ENCODE measurements around the gene BMPR2.

Gene BMPR2

GRCh38 chr2:202608142-202608852 lies 232.2 kb downstream of the BMPR2 start:
- no peaks in the 10 kb centered on the region for H3K9me3 ChIP-seq (ENCODE audit: control insufficient read depth in 1 of 2, low read length in 2 of 2)
- H3K27me3 ChIP-seq (ENCODE audit: control insufficient read depth in 1 of 2, insufficient read depth in 2 of 2, low read length in 2 of 2) = no peaks in the 10 kb centered on the region
- no peak overlapping the region for H3K27ac ChIP-seq (ENCODE audit: low read depth, low read length)
- no peaks in the 10 kb centered on the region for H3K36me3 ChIP-seq (ENCODE audit: control insufficient read depth in 1 of 2, insufficient read depth in 2 of 2, low read length in 2 of 2)
- no peak overlapping the region for H3K4me3 ChIP-seq (ENCODE audit: low read depth in 1 of 2, low read length in 2 of 2)
- H3K9ac ChIP-seq (ENCODE audit: low read depth in 1 of 2, low read length in 2 of 2) = no peak overlapping the region
- H3K4me1 ChIP-seq (ENCODE audit: control insufficient read depth in 1 of 2, insufficient read depth in 2 of 2, low read length in 2 of 2) = peaks cover 0 to 7% of the 10 kb centered on the region in 2 donors

DNA sequence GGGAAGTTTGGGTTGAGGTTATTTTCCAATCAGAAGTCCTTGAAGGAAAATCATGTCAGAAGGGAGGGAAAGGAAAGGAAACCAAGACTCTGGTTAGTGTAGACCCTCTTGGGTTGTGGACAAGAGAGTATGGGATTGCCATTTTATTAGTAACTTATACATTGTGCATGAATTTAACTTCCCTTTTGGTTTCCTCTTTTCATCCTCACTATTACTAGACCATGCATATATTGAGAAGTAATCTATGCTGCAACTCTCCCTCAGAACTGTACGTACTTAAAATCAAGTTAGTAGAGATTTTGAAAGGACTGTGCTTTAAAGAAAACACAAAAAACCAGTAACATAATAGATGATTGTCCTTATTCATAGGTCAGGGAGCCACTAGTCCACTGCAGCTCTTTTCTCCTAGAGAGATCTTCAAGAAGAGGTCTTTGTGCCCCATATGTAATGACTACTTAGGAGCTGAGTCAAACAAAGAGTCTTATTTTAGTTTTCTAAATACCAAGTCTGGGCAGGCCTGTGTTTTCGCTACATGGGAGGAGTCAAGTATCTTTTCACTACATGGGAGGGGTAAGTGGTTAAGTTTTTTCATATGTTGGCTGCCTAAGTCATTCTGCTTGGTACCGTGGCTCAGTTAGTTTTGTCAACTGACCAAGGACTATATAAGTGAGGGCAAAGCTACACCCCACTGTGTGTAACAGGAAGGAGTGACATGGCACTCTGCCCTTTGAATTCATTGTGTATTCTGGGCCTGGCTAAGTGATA lies 233.4 kb downstream of the BMPR2 start:
- no peak overlapping the region for H3K9ac ChIP-seq (ENCODE audit: low read depth in 1 of 2, low read length in 2 of 2)
- H3K4me3 ChIP-seq (ENCODE audit: low read depth in 1 of 2, low read length in 2 of 2) = no peak overlapping the region
- H3K27ac ChIP-seq (ENCODE audit: low read depth, low read length) = no peak overlapping the region
- H3K27me3 ChIP-seq (ENCODE audit: control insufficient read depth in 1 of 2, insufficient read depth in 2 of 2, low read length in 2 of 2) = no peaks in the 10 kb centered on the region
- H3K36me3 ChIP-seq (ENCODE audit: control insufficient read depth in 1 of 2, insufficient read depth in 2 of 2, low read length in 2 of 2) = no peaks in the 10 kb centered on the region
- H3K4me1 ChIP-seq (ENCODE audit: control insufficient read depth in 1 of 2, insufficient read depth in 2 of 2, low read length in 2 of 2) = peaks cover 0 to 7% of the 10 kb centered on the region in 2 donors
- H3K9me3 ChIP-seq (ENCODE audit: control insufficient read depth in 1 of 2, low read length in 2 of 2) = no peaks in the 10 kb centered on the region

DNA sequence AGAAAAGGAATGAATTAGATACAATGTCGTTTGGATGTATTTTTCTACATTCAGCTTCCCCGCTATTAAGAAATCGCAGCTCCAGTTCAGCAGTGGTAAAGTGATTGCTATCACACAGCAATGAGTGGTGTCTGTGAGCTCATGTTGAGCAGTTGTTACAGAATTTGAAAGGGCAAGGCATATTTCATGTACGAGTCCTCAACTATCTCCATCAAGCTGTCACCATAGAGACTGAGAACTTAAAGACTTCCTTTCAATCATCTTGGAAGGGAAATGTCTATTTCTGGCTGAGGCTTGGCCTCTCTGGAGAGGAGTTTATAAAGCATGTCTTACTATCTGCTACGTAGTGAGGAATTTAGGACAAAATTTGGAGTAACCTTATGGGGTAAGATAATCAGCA lies 234.3 kb downstream of the BMPR2 start:
- no peak overlapping the region for H3K27ac ChIP-seq (ENCODE audit: low read depth, low read length)

DNA sequence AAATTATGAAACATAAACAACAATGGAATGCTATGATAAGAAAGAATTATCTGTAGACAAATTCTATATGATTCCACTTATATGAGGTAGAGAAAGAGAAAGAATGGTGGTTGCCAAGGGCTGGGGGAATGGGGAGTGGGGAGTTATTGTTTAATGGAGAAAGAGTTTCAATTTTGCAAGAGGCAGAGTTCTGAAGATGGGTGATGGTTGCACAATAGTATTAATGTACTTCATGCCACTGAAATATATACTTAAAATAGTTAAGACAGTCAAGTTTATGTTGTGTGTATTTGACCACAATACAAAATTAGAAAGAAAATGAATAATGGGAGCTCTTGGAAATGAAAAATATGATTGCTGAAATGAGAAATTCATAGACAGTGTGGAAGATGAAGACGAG lies 236.0 kb downstream of the BMPR2 start:
- H3K9ac ChIP-seq (ENCODE audit: low read depth in 1 of 2, low read length in 2 of 2) = no peak overlapping the region
- H3K27me3 ChIP-seq (ENCODE audit: control insufficient read depth in 1 of 2, insufficient read depth in 2 of 2, low read length in 2 of 2) = no peaks in the 10 kb centered on the region
- peaks cover 0 to 7% of the 10 kb centered on the region in 2 donors for H3K4me1 ChIP-seq (ENCODE audit: control insufficient read depth in 1 of 2, insufficient read depth in 2 of 2, low read length in 2 of 2)
- H3K36me3 ChIP-seq (ENCODE audit: control insufficient read depth in 1 of 2, insufficient read depth in 2 of 2, low read length in 2 of 2) = no peaks in the 10 kb centered on the region
- no peak overlapping the region for H3K27ac ChIP-seq (ENCODE audit: low read depth, low read length)
- no peak overlapping the region for H3K4me3 ChIP-seq (ENCODE audit: low read depth in 1 of 2, low read length in 2 of 2)
- H3K9me3 ChIP-seq (ENCODE audit: control insufficient read depth in 1 of 2, low read length in 2 of 2) = no peaks in the 10 kb centered on the region

More for the DNA sequence above, 234.3 kb downstream of the BMPR2 start:
- Histone ChIP-seq H3K4me3 (ENCODE audit: low read depth in 1 of 2, low read length in 2 of 2) (no peak overlapping the region), H3K4me1 (ENCODE audit: control insufficient read depth in 1 of 2, insufficient read depth in 2 of 2, low read length in 2 of 2) (peaks cover 0 to 7% of the 10 kb centered on the region in 2 donors), H3K9me3 (ENCODE audit: control insufficient read depth in 1 of 2, low read length in 2 of 2) (no peaks in the 10 kb centered on the region), H3K36me3 (ENCODE audit: control insufficient read depth in 1 of 2, insufficient read depth in 2 of 2, low read length in 2 of 2) (no peaks in the 10 kb centered on the region), H3K27me3 (ENCODE audit: control insufficient read depth in 1 of 2, insufficient read depth in 2 of 2, low read length in 2 of 2) (no peaks in the 10 kb centered on the region), H3K9ac (ENCODE audit: low read depth in 1 of 2, low read length in 2 of 2) (no peak overlapping the region)

GRCh38 chr2:202613479-202613878 lies 237.4 kb downstream of the BMPR2 start:
- Histone ChIP-seq H3K4me1 (ENCODE audit: control insufficient read depth in 1 of 2, insufficient read depth in 2 of 2, low read length in 2 of 2) (peaks cover 0 to 7% of the 10 kb centered on the region in 2 donors), H3K4me3 (ENCODE audit: low read depth in 1 of 2, low read length in 2 of 2) (no peak overlapping the region), H3K9ac (ENCODE audit: low read depth in 1 of 2, low read length in 2 of 2) (no peak overlapping the region), H3K36me3 (ENCODE audit: control insufficient read depth in 1 of 2, insufficient read depth in 2 of 2, low read length in 2 of 2) (no peaks in the 10 kb centered on the region), H3K27ac (ENCODE audit: low read depth, low read length) (no peak overlapping the region), H3K27me3 (ENCODE audit: control insufficient read depth in 1 of 2, insufficient read depth in 2 of 2, low read length in 2 of 2) (no peaks in the 10 kb centered on the region), H3K9me3 (ENCODE audit: control insufficient read depth in 1 of 2, low read length in 2 of 2) (no peaks in the 10 kb centered on the region)

Data from duodenal mucosa (tissue), 2 donors.